KMS-11 (cell line): Measurements from ENCODE around the gene NELL1.

Experiments used
- H2AFZ ChIP-seq: fragments of 200-600 bp; sonication (generic); 2 replicates; pipeline ENCODE4 v1.6.1; 2016; ENCODE audit warnings: antibody characterized with exemption, mixed run types, low read depth
- H3K27ac ChIP-seq: fragments of 200-600 bp; sonication (generic); 2 replicates; pipeline ENCODE4 v1.6.1; 2016; ENCODE audit warnings: mild to moderate bottlenecking, mixed run types
- H3K27me3 ChIP-seq: fragments of 200-600 bp; sonication (generic); 2 replicates; pipeline ENCODE4 v1.6.1; 2017; ENCODE audit warnings: mild to moderate bottlenecking, low read depth, mixed run types, moderate library complexity; ENCODE audit not compliant: insufficient read depth
- H3K36me3 ChIP-seq: fragments of 200-600 bp; sonication (generic); 2 replicates; pipeline ENCODE4 v1.6.1; 2017; ENCODE audit warnings: mild to moderate bottlenecking, mixed run types; ENCODE audit not compliant: insufficient read depth
- H3K4me1 ChIP-seq: fragments of 200-600 bp; sonication (generic); 2 replicates; pipeline ENCODE4 v1.6.1; 2016; ENCODE audit warnings: mild to moderate bottlenecking, low read depth, mixed run types; ENCODE audit not compliant: poor library complexity, severe bottlenecking
- H3K4me2 ChIP-seq: fragments of 200-600 bp; sonication (generic); 2 replicates; pipeline ENCODE4 v1.7.0; 2016; ENCODE audit warnings: mild to moderate bottlenecking, mixed run types
- H3K4me3 ChIP-seq: fragments of 200-600 bp; sonication (generic); IDR thresholded peaks from 2 replicates; pipeline ENCODE4 v1.6.1; 2017; ENCODE audit warnings: low read depth, low read length, mixed read lengths; ENCODE audit not compliant: insufficient read depth
- H3K79me2 ChIP-seq: fragments of 200-600 bp; sonication (generic); 2 replicates; pipeline ENCODE4 v1.6.1; 2016; ENCODE audit warnings: low read depth, mixed run types; ENCODE audit not compliant: insufficient read depth
- H3K9ac ChIP-seq: fragments of 200-600 bp; sonication (generic); 2 replicates; pipeline ENCODE4 v1.6.1; 2016; ENCODE audit warnings: mild to moderate bottlenecking, mixed run types
- H4K20me1 ChIP-seq: fragments of 200-600 bp; sonication (generic); 2 replicates; pipeline ENCODE4 v1.6.1; 2016; ENCODE audit warnings: mild to moderate bottlenecking, mixed run types; ENCODE audit not compliant: insufficient read depth
- TF ChIP-seq, protein P1 (sequence below): fragments of 200-600 bp; sonication (generic); conservative IDR thresholded peaks from 2 replicates; pipeline ENCODE4 v1.6.1; 2017; ENCODE audit warnings: low read depth, mild to moderate bottlenecking, antibody characterized with exemption, low read length, moderate library complexity, mixed read lengths

Gene NELL1

DNA sequence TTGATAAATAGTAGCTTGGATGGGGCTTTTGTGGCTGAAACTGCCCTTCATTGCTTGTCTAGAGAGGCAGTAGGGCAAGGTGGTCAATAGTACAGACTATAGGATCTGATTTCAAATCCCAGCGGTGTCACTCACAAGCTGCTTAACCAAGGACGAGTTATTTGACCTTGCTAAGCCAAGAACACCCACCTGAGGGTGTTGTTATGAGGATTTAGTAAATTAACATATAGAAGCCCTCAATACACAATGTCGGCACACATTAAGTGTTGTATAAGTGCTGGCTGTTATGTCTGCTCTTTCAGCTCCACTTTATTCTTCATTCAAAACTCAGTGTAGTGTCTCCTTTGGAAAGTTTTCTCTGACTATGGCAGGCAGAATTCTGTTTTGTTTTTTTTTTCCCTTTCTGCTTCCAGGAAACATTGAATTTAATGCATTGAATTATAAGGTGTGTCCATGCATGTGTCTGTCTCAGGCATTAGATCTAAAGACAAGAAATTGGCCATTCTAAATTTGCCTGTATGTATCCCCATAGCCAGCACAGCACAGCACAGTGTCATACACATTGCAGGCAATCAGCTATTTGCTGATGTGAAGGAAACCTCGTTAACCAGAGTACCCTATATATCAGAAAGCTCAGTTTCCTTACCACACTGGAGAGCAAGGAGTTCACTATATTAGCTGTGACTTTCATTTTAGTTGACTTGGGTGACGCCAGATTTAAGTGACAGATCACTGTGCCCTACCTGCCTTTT is 212.1 kb downstream of the NELL1 start:
- no peaks in the 10 kb centered on the region for H4K20me1 ChIP-seq
- H2AFZ ChIP-seq = no peak overlapping the region
- TF ChIP-seq, protein P1, sequence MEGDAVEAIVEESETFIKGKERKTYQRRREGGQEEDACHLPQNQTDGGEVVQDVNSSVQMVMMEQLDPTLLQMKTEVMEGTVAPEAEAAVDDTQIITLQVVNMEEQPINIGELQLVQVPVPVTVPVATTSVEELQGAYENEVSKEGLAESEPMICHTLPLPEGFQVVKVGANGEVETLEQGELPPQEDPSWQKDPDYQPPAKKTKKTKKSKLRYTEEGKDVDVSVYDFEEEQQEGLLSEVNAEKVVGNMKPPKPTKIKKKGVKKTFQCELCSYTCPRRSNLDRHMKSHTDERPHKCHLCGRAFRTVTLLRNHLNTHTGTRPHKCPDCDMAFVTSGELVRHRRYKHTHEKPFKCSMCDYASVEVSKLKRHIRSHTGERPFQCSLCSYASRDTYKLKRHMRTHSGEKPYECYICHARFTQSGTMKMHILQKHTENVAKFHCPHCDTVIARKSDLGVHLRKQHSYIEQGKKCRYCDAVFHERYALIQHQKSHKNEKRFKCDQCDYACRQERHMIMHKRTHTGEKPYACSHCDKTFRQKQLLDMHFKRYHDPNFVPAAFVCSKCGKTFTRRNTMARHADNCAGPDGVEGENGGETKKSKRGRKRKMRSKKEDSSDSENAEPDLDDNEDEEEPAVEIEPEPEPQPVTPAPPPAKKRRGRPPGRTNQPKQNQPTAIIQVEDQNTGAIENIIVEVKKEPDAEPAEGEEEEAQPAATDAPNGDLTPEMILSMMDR = no peak
- no peaks in the 10 kb centered on the region for H3K36me3 ChIP-seq
- no peaks in the 10 kb centered on the region for H3K4me1 ChIP-seq
- H3K27me3 ChIP-seq = no peaks in the 10 kb centered on the region
- H3K27ac ChIP-seq = no peak overlapping the region
- no peak overlapping the region for H3K4me3 ChIP-seq
- no peak overlapping the region for H3K9ac ChIP-seq
- no peaks in the 10 kb centered on the region for H3K79me2 ChIP-seq
- no peak overlapping the region for H3K4me2 ChIP-seq

DNA sequence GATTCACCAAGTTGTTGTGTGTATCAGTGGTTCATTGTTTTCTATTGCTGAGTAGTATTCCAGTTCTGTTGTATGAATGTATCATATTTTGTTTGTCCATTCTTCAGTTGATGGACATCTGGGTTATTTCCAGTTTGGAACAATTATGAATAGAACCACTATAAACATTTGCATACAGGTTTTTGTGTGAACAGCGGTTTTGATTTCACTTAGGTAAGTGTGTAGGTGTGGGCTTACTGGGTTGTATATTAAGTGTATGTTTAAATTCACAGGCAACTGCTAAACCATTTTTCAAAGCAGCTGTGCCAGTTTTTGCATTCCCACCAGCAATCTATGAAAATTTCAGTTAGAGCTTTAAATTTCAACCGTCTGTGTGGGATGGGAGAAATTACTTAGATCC is 217.8 kb downstream of the NELL1 start:
- Histone ChIP-seq H3K27me3 (no peaks in the 10 kb centered on the region), H3K27ac (no peak overlapping the region), H3K4me2 (no peak overlapping the region), H3K9ac (no peak overlapping the region), H3K4me3 (no peak overlapping the region), H2AFZ (no peak overlapping the region), H3K4me1 (no peaks in the 10 kb centered on the region), H4K20me1 (no peaks in the 10 kb centered on the region), H3K36me3 (no peaks in the 10 kb centered on the region), H3K79me2 (no peaks in the 10 kb centered on the region)
- TF ChIP-seq, protein P1 = no peak

DNA sequence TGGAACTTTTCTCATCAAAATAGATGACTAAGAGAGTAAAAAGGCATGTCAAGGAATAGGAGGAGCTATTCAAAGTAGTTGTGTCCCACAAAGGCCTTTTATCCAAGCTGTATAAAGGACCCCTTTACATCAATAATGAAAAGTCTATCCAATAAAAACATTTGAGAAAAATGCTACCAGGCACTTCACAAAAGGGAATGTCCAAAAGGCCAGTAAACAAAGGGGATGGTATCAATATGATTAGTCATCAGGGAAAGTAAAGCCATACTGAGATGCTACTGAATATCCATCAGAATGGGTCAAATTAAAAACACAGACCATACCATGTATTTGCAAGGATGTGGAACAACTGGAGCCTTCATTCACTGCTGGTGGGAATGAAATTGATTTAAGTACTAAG is 224.9 kb downstream of the NELL1 start:
- Histone ChIP-seq H3K9ac (no peak overlapping the region), H3K4me2 (no peak overlapping the region), H2AFZ (no peak overlapping the region), H3K27me3 (no peaks in the 10 kb centered on the region), H3K79me2 (no peaks in the 10 kb centered on the region), H4K20me1 (no peaks in the 10 kb centered on the region), H3K27ac (no peak overlapping the region), H3K36me3 (no peaks in the 10 kb centered on the region), H3K4me1 (no peaks in the 10 kb centered on the region), H3K4me3 (no peak overlapping the region)
- TF ChIP-seq, protein P1 = no peak

DNA sequence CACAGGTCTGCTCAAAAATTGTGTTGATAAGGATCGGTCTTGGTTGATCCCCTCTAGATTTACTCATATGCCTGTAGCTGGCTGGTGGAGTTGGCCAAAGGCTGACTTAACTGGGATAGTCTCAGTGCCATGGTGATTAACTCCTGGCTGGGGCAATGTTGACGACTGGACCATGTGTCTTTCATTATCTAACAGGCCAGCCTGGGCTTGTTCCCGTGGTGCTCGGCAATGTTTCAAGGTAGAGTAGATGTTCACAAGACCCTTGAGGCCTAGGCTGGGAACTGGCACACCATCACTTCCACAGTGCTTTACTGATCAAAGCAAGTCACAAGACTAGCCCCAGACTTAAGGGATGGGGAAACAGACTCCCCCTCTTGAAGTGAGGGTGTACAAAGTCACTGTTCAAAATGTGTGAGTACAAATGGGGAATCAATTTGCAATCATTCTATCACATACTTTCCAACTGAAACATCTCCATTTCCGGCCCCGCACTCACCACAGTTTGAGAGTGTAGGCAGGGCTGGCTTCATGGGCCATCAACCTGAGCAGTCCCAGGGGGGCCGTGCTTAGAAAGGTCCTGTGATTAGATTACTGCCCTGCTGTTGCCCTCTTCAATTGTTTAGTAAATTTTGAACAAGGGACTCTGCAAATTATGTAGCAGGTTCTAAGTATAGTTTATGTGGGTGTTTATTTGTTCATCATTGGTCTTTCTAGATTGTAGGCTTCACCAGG is 240.8 kb downstream of the NELL1 start:
- Histone ChIP-seq H4K20me1 (no peaks in the 10 kb centered on the region), H3K79me2 (no peaks in the 10 kb centered on the region), H3K4me3 (no peak overlapping the region), H3K27me3 (no peaks in the 10 kb centered on the region), H3K4me2 (no peak overlapping the region), H3K9ac (no peak overlapping the region), H3K36me3 (no peaks in the 10 kb centered on the region), H2AFZ (no peak overlapping the region), H3K4me1 (no peaks in the 10 kb centered on the region), H3K27ac (no peak overlapping the region)
- TF ChIP-seq, protein P1 = no peak
